Left ventricle myocardium inferior (tissue), 1 donor: Measurements from ENCODE around the gene DSG2. TPM values are rescaled to one million over a fixed set of nuclear protein-coding genes. Genes with fewer than 3 reads are reported as not detected.

ENCODE experiments used
- DNase-seq: peaks from one replicate; pipeline ENCODE4 v3.0.0-alpha.2; 2020
- H3K27ac ChIP-seq: fragments of 200-600 bp; replicated peaks from 2 replicates; pipeline ENCODE4 v1.8.0; 2021
- H3K27me3 ChIP-seq: fragments of 200-600 bp; 2 replicates; pipeline ENCODE4 v1.8.0; 2021; ENCODE audit warnings: low read depth
- H3K36me3 ChIP-seq: fragments of 200-600 bp; 2 replicates; pipeline ENCODE4 v1.8.0; 2021
- H3K4me1 ChIP-seq: fragments of 200-600 bp; 2 replicates; pipeline ENCODE4 v1.8.0; 2021
- H3K4me3 ChIP-seq: fragments of 200-600 bp; 2 replicates; pipeline ENCODE4 v1.8.0; 2021; ENCODE audit warnings: mild to moderate bottlenecking, moderate library complexity
- H3K9me3 ChIP-seq: fragments of 200-600 bp; replicated peaks from 2 replicates; pipeline ENCODE4 v1.8.0; 2021
- CTCF ChIP-seq: fragments of 200-600 bp; IDR thresholded peaks from 2 replicates; pipeline ENCODE4 v1.8.0; 2021; ENCODE audit warnings: antibody characterized with exemption, mild to moderate bottlenecking, borderline replicate concordance
- intact Hi-C: fragments of 100-400 bp; cut with micrococcal nuclease; formaldehyde crosslinking; loops from one replicate; pipeline ENCODE4 v1.11.0; 2022
- long read RNA-seq: library from polyadenylated mRNA; unstranded; transcript quantifications from one replicate; pipeline ENCODE4 v2.0.0, GENCODE V29; 2021
- total RNA-seq: library from RNA; stranded (reverse); fragmentation: NEBNext Ultra II Directional; extraction: Animal tissue kit (Norgen Biotek cat#: 25700); gene quantifications from one replicate; pipeline ENCODE4 v1.2.1, GENCODE V29; 2021
- donor health status: DM: no; HTN: yes; CAD: no; lungs with severe emphysema.

The DSG2 gene
- total RNA-seq = 42.6 TPM
- long read RNA-seq, full-length matches to known transcripts = 50 of 68 reads
- long read RNA-seq, partial matches to known transcripts = 8 of 68 reads
- long read RNA-seq, other reads (novel, unspliced or antisense) = 10 of 68 reads

GRCh38 chr18:31497836-31498573, at the start of gene DSG2:
DSG2 (plus strand) TSS chr18:31498177; CDS start chr18:31498252, 75 bp downstream.
- peaks cover 30% of the 10 kb centered on the region for H3K4me1 ChIP-seq
- peak; percentile 76 for DNase-seq
- peak within 1 kb of the TSS; percentile 80 for H3K4me3 ChIP-seq
- no peaks in the 10 kb centered on the region for H3K9me3 ChIP-seq
- TF ChIP-seq CTCF = peak; percentile 28
- intact Hi-C loops = no loop called here
- H3K36me3 ChIP-seq = no peaks in the 10 kb centered on the region
- H3K27me3 ChIP-seq = peaks cover 17% of the 10 kb centered on the region
- H3K27ac ChIP-seq = peak within 1 kb of the TSS; percentile 82

- no peak for TF ChIP-seq CTCF
- Histone ChIP-seq H3K4me1 (no peaks in the 10 kb centered on the region), H3K4me3 (no peak overlapping the region), H3K36me3 (no peaks in the 10 kb centered on the region), H3K27ac (no peak overlapping the region), H3K9me3 (no peaks in the 10 kb centered on the region), H3K27me3 (no peaks in the 10 kb centered on the region)
- no peak for DNase-seq
- intact Hi-C loops = no loop called here
These were observed 47.6 kb upstream of the DSG2 start for GRCh38 chr18:31450409-31450808.

GRCh38 chr18:31451625-31452024, 46.4 kb upstream of the DSG2 start:
- Histone ChIP-seq H3K36me3 (no peaks in the 10 kb centered on the region), H3K9me3 (no peaks in the 10 kb centered on the region), H3K27ac (no peak overlapping the region), H3K4me3 (no peak overlapping the region), H3K4me1 (no peaks in the 10 kb centered on the region), H3K27me3 (no peaks in the 10 kb centered on the region)
- intact Hi-C loops = no loop called here
- TF ChIP-seq CTCF = no peak
- DNase-seq = no peak

- no peak for TF ChIP-seq CTCF
- H3K4me3 ChIP-seq = no peak overlapping the region
- H3K9me3 ChIP-seq = no peaks in the 10 kb centered on the region
- H3K36me3 ChIP-seq = no peaks in the 10 kb centered on the region
- DNase-seq = no peak
- intact Hi-C loops = no loop called here
- no peaks in the 10 kb centered on the region for H3K4me1 ChIP-seq
- H3K27me3 ChIP-seq = no peaks in the 10 kb centered on the region
- no peak overlapping the region for H3K27ac ChIP-seq
These were observed 43.8 kb upstream of the DSG2 start for GRCh38 chr18:31454066-31454708.

- no peaks in the 10 kb centered on the region for H3K4me1 ChIP-seq
- no peaks in the 10 kb centered on the region for H3K27me3 ChIP-seq
- TF ChIP-seq CTCF = no peak
- no peaks in the 10 kb centered on the region for H3K36me3 ChIP-seq
- H3K4me3 ChIP-seq = no peak overlapping the region
- no peak for DNase-seq
- no peak overlapping the region for H3K27ac ChIP-seq
- no peaks in the 10 kb centered on the region for H3K9me3 ChIP-seq
- intact Hi-C loops = no loop called here
These were observed 28.3 kb upstream of the DSG2 start for GRCh38 chr18:31469629-31470028.
